DND-41 (cell line): ENCODE measurements around the gene SAPCD1.
"Not testable (repeated sequence)": the region's sequence is repeated elsewhere in the genome, so short reads cannot be mapped to it uniquely, and the experiment has no call there.

Experiments
- ATAC-seq: fragments of 200-7000 bp; cut with Tn5 transposase; 3 replicates; pipeline ENCODE4 v1.9.1; 2021; ENCODE audit warnings: low read depth; ENCODE audit not compliant: insufficient read depth
- DNase-seq: peaks from one replicate; pipeline ENCODE4 v3.0.0-alpha.2; 2020
- H2AFZ ChIP-seq: 2 replicates; pipeline ENCODE4 v1.6.0; 2012; ENCODE audit warnings: low read depth, low read length
- H3K27ac ChIP-seq: 2 replicates; pipeline ENCODE4 v1.5.1; 2012; ENCODE audit warnings: low read length, inconsistent platforms
- H3K27me3 ChIP-seq: fragments of 200-600 bp; sonication (generic); 2 replicates; pipeline ENCODE4 v1.6.0; 2012; ENCODE audit warnings: low read length, mild to moderate bottlenecking, inconsistent platforms; ENCODE audit not compliant: insufficient read depth, poor library complexity
- H3K36me3 ChIP-seq: 2 replicates; pipeline ENCODE4 v1.5.1; 2012; ENCODE audit warnings: low read length, inconsistent platforms; ENCODE audit not compliant: insufficient read depth
- H3K4me1 ChIP-seq: 2 replicates; pipeline ENCODE4 v1.5.1; 2012; ENCODE audit warnings: mild to moderate bottlenecking, low read length; ENCODE audit not compliant: insufficient read depth
- H3K4me2 ChIP-seq: 2 replicates; pipeline ENCODE4 v1.6.0; 2012; ENCODE audit warnings: mild to moderate bottlenecking, moderate library complexity, low read length, inconsistent platforms; ENCODE audit not compliant: insufficient read depth
- H3K4me3 ChIP-seq, 2 experiments: fragments of 200-600 bp in 1 of 2; shearing (Covaris generic) in 1 of 2; 2 replicates each; pipeline ENCODE4 v1.5.1; 2012 to 2016; ENCODE audit warnings: inconsistent platforms in 2 of 2, low read length in 2 of 2, mild to moderate bottlenecking in 2 of 2, low read depth in 1 of 2, moderate library complexity in 1 of 2
- H3K79me2 ChIP-seq: 2 replicates; pipeline ENCODE4 v1.6.0; 2012; ENCODE audit warnings: low read length, inconsistent platforms; ENCODE audit not compliant: insufficient read depth
- H3K9ac ChIP-seq: 2 replicates; pipeline ENCODE4 v1.6.0; 2012; ENCODE audit warnings: low read depth, mild to moderate bottlenecking, inconsistent platforms, low read length, moderate library complexity
- H3K9me3 ChIP-seq: 2 replicates; pipeline ENCODE4 v1.5.1; 2012; ENCODE audit warnings: low read length, moderate library complexity, mild to moderate bottlenecking, inconsistent platforms; ENCODE audit not compliant: insufficient read depth, severe bottlenecking
- H4K20me1 ChIP-seq: 2 replicates; pipeline ENCODE4 v1.6.0; 2012; ENCODE audit warnings: low read length; ENCODE audit not compliant: insufficient read depth
- EZH2 ChIP-seq: IDR thresholded peaks from 3 replicates; pipeline ENCODE4 v1.6.1; 2012; ENCODE audit warnings: borderline replicate concordance, low read depth, mild to moderate bottlenecking, moderate library complexity, low read length, inconsistent platforms; ENCODE audit not compliant: severe bottlenecking
- TF ChIP-seq, protein P1 (sequence below): IDR thresholded peaks from 2 replicates; pipeline ENCODE4 v1.5.1; 2012; ENCODE audit warnings: borderline replicate concordance, low read length, moderate library complexity, mild to moderate bottlenecking; ENCODE audit not compliant: poor library complexity, severe bottlenecking; ENCODE audit errors: extremely low read depth

SAPCD1 gene

DNA sequence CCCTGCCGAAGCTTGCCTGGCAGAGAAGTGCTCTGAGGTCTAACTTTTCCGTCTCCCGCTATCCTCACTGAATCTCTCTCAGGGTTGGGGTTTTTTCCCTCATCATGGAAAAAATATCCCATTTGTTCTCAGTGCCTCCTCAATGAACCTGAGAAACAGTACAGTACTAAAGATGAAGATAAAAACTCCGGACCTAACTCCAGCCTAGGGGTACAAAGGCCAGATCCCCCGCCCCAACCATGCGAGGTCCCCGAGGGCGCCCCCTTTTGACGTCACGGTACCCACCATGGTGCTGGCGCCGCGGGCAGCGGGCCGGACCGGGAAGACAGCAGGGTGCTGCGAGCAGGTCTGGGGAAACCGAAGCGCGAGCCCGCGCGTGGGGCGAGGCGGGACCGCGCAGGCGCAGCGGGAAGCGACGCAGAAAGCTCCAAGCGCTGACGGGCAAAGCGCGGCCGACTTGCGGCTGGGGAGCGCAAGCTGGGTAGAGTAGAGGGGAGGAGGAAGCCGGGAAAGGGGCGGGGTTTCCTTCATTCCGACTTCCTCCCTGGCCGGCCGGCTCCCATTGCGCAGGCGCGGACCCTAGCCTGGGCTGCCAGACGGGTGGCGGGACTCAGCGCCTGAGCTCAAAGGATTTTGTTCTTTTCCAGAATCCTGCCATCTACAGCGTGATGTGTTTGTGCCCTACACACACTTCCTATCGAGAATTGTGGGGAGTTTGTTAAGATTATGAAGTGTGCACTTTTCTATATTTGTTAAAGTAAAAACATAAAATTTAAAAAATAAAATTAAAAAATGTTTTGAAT lies 44.2 kb downstream of the SAPCD1 start, which contains the start of gene LSM2:
Gene LSM2, minus strand, starts transcription at position 497 of the 803 bp plus-strand sequence. Its CDS starts 209 bp downstream, at position 288.
- Histone ChIP-seq H3K9ac (peak within 1 kb of the TSS; percentile 94), H3K27me3 (no peaks in the 10 kb centered on the region), H3K4me2 (peak within 1 kb of the TSS; percentile 96), H3K9me3 (no peaks in the 10 kb centered on the region), H3K4me3 (peak within 1 kb of the TSS; percentile 84 to 91), H3K79me2 (peaks cover 39% of the 10 kb centered on the region), H3K27ac (peak within 1 kb of the TSS; percentile 92), H2AFZ (peak within 1 kb of the TSS; percentile 92), H3K4me1 (peaks cover 39% of the 10 kb centered on the region), H3K36me3 (peaks cover 21% of the 10 kb centered on the region), H4K20me1 (no peaks in the 10 kb centered on the region)
- ATAC-seq, result peak; percentile 95
- no peak for TF ChIP-seq EZH2
- TF ChIP-seq, protein P1, sequence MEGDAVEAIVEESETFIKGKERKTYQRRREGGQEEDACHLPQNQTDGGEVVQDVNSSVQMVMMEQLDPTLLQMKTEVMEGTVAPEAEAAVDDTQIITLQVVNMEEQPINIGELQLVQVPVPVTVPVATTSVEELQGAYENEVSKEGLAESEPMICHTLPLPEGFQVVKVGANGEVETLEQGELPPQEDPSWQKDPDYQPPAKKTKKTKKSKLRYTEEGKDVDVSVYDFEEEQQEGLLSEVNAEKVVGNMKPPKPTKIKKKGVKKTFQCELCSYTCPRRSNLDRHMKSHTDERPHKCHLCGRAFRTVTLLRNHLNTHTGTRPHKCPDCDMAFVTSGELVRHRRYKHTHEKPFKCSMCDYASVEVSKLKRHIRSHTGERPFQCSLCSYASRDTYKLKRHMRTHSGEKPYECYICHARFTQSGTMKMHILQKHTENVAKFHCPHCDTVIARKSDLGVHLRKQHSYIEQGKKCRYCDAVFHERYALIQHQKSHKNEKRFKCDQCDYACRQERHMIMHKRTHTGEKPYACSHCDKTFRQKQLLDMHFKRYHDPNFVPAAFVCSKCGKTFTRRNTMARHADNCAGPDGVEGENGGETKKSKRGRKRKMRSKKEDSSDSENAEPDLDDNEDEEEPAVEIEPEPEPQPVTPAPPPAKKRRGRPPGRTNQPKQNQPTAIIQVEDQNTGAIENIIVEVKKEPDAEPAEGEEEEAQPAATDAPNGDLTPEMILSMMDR, result peak; percentile 43
- peak; percentile 98 for DNase-seq

DNA sequence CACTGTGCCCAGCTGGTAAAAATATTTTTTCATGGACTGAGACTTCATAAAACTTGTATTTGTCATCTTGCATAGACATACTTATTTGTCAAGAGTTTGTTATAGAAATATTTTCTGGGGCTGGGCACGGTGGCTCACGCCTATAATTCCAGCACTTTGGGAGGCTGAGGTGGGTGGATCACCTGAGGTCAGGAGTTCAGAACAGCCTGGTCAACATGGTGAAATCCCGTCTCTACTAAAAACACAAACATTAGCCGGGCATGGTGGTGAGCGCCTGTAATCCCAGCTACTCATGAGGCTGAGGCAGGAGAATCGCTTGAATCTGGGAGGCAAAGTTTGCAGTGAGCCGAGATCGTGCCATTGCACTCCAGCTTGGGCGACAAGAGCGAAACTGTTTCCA lies 46.1 kb downstream of the SAPCD1 start:
- not testable (repeated sequence) for H3K9me3 ChIP-seq, H3K27me3 ChIP-seq, ATAC-seq, H3K4me2 ChIP-seq, H4K20me1 ChIP-seq, H2AFZ ChIP-seq, H3K27ac ChIP-seq, H3K36me3 ChIP-seq, DNase-seq, H3K9ac ChIP-seq, H3K4me3 ChIP-seq
- peaks cover 31% of the 10 kb centered on the region for H3K4me1 ChIP-seq
- peaks cover 30% of the 10 kb centered on the region for H3K79me2 ChIP-seq

DNA sequence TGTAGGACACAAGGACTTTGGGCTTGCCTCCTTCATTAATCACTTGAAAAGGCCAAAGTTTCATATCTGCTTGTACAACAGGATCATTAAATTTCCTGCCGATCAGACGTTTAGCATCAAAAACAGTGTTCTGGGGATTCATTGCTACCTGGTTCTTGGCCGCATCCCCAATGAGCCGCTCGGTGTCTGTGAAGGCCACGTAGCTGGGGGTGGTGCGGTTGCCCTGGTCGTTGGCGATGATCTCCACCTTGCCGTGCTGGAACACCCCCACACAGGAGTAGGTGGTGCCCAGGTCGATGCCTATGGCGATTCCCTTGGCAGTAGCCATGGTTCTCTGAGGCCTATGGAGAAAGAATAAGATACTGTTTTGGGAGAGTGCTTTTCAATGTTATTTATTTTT lies 49.2 kb downstream of the SAPCD1 start:
- Histone ChIP-seq H3K4me1 (peaks cover 8% of the 10 kb centered on the region), H3K4me2 (no peak overlapping the region), H2AFZ (no peak overlapping the region), H4K20me1 (no peaks in the 10 kb centered on the region), H3K27me3 (no peaks in the 10 kb centered on the region), H3K4me3 (no peak overlapping the region), H3K27ac (no peak overlapping the region), H3K36me3 (no peaks in the 10 kb centered on the region), H3K79me2 (peaks cover under 1% of the 10 kb centered on the region), H3K9me3 (no peaks in the 10 kb centered on the region), H3K9ac (no peak overlapping the region)
- DNase-seq, result no peak
- TF ChIP-seq, protein P1, result no peak
- no peak for TF ChIP-seq EZH2
- no peak for ATAC-seq

DNA sequence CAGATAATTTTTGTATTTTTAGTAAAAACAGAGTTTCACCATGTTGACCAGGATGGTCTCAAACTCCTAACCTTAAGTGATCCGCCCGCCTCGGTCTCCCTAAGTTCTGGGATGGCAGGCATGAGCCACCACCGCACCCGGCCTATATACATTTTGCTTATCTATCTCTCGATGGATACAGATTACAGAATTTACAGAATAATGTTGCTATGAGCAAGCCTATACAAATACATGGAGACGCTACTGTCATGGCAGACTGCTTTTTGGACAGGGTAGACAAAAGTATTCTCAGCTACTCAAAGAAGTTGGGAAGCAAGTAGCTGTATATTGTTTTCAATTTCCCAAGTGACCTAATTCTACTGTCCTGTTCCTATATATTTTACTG lies 51.0 kb downstream of the SAPCD1 start:
- Histone ChIP-seq H3K9me3 (no peaks in the 10 kb centered on the region), H3K9ac (no peak overlapping the region), H3K4me3 (no peak overlapping the region), H3K27me3 (no peaks in the 10 kb centered on the region), H4K20me1 (no peaks in the 10 kb centered on the region), H3K36me3 (no peaks in the 10 kb centered on the region), H3K4me2 (no peak overlapping the region), H3K79me2 (no peaks in the 10 kb centered on the region), H2AFZ (no peak overlapping the region), H3K4me1 (no peaks in the 10 kb centered on the region), H3K27ac (no peak overlapping the region)
- ATAC-seq (no peak), DNase-seq (no peak)
- TF ChIP-seq, protein P1, result no peak
- TF ChIP-seq EZH2, result no peak
